Omental fat pad (tissue), 4 donors: ENCODE results near the gene PLA2G2D. TPM values are rescaled to one million over a fixed set of nuclear protein-coding genes. Genes with fewer than 3 reads are reported as not detected.

Source experiments
- ATAC-seq: fragments of 150-250 bp; one replicate; pipeline ENCODE4 v1.9.1; 2016; ENCODE audit warnings: mild to moderate bottlenecking, moderate library complexity; ENCODE audit not compliant: low FRiP score
- DNase-seq: peaks from one replicate; pipeline ENCODE4 v3.0.0-alpha.2; 2019; ENCODE audit warnings: low spot score
- CTCF ChIP-seq, 3 donors: fragments of 450-650 bp; IDR thresholded peaks; one replicate each; pipeline ENCODE4 v1.5.1; 2016 to 2017; ENCODE audit warnings: antibody characterized with exemption in 3 of 3, mild to moderate bottlenecking in 3 of 3, moderate library complexity in 2 of 3
- total RNA-seq, 4 donors: library from RNA; depleted of rRNA; stranded (reverse); fragments of >200 nt; gene quantifications; one replicate each; pipeline ENCODE4 v1.1.0, GENCODE V29; 2016

PLA2G2D gene
- total RNA-seq, 4 donors from 2014 or later: not detected

- no peak for ATAC-seq
- no peak for TF ChIP-seq CTCF (IDR thresholded peaks at IDR 0.05)
- DNase-seq: no peak
Observed at GRCh38 chr1:20150969-20151368, 31.6 kb upstream of the PLA2G2D start.

DNA sequence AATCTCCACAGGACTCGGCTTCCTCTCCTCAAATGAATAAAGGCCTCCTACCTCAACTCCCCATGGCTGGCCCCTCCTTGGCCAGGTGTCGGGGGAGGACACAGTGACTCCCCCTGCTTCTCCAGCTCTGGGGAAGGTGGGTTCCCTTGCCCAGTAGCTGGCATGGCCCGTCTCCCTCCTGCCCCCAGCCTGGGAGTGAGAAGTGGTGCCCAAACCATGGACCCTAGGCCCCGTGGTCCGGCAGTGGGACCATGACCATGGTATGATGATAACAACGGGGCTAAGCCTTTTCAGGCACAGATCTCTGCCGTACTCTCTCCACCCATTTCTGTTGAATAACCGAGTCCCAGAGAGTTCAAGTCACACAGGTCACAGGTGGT is 31.0 kb upstream of the PLA2G2D start:
- DNase-seq (no peak), ATAC-seq (no peak)
- TF ChIP-seq CTCF (IDR thresholded peaks at IDR 0.05): no peak

DNA sequence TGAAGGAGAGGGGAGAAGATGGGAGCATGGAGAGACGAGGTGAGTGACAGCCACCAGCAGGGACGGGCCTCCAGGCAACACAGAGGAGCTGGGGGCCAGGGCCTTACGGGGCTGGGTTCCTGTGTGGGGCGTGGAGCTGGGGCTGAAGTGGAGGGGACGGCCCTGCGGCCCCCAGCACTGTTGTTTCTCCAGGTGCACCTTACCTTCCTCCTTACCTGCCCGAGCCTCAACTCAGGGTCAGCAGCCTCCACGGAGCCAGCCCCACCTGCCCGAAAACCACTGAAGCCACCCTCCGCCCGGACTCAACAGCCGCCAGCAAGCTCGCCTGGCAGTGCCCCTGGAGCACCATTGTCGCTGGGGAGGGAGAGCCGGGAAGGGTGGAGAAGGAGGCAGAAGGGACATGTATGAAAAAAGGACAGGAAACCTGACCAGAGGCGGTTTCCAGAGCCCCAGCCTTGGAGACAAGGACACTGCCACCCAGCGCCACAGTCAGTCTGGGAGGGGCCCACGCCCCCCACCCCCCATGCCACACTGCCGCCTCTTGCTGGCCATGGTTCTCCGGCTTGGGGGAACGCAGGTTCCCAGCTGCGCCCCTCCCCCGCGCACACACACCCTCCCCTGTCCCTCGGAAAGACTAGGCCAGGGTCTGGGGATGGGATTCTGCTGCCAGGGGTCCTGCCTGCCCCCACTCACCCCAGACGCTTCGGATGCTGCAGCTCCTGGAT is 30.4 kb upstream of the PLA2G2D start:
- no peak for ATAC-seq
- no peak for DNase-seq
- no peak for TF ChIP-seq CTCF (IDR thresholded peaks at IDR 0.05)

DNA sequence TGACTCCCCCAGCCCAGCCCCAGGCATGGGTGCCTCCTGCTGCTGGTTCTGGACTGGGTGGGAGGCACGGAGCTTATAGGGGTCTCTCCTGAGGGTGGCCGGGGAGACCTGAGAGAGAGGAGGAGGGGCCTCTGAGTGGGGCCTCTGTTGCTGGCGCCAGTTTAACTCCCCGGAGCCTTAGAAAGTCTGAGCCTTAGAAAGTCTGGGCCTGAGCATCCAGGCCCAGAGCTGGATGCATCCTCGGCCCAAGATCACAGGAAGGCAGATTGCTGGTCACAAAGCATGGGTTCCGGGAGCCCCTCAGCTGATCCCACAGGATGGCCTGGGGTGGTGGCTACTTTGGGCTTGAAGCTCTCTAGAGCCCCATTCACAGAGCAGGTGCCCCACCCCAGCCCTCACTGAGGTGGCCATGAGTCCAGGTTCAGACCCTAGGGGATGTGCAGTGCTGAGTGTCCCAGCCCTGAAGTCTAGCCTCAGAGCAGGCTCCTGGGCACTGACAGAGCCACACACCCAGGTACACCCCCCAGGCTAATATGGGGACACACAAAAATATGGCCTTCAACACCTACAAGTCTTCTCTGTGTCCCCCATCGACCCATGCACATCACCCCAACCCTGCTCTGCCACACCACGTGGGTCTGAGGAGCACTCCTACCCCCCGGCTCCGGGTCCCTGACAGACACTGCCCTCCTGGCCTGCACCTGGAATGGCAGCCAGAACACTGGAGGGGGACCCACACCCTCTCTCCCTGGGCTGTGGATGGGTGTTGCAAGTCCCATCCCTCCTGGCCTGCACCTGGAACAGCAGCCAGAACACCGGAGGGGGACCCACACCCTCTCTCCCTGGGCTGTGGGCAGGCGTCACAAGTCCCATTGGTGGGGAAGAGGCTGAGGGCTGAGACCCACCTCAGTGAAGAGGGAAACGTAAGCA is 29.5 kb upstream of the PLA2G2D start:
- DNase-seq (no peak), ATAC-seq (no peak)
- no peak for TF ChIP-seq CTCF (IDR thresholded peaks at IDR 0.05)

DNA sequence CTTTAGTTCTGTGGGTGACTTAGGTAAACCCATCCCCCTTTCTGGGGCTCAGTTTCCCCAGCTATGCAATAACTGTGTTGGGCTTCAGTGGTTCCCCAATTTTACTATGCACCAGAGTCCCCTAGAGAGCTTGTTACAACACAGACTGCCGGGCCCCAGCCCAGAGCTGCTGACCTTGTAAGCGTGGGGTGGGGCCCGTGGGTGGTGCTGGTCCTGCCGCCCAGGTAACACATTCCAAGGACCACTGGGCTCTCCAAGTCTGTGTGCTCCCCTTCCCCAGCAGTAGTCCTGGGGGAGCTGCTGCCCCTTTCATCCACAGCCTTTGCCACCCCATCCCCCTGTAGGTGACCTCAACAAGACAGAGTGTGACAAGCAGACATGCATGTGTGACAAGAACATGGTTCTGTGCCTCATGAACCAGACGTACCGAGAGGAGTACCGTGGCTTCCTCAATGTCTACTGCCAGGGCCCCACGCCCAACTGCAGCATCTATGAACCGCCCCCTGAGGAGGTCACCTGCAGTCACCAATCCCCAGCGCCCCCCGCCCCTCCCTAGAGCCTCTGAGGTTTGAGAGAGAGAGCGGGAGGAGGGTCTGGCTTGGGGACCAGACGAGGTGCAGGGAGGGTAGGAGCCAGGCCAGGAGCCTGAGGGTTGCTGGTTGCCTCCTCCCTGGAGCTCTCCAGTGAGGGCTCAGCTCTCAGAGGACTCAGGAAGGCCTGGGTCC is 28.7 kb upstream of the PLA2G2D start:
- ATAC-seq: no peak
- no peak for DNase-seq
- no peak for TF ChIP-seq CTCF (IDR thresholded peaks at IDR 0.05)

- no peak for TF ChIP-seq CTCF (IDR thresholded peaks at IDR 0.05)
- no peak for ATAC-seq
- DNase-seq: no peak
Observed at GRCh38 chr1:20143734-20144565, 24.6 kb upstream of the PLA2G2D start.
